HG02571 (cell line): Measurements from ENCODE around the gene CCL27.
"Not testable (repeated sequence)": the region's sequence is repeated elsewhere in the genome, so short reads cannot be mapped to it uniquely, and the experiment has no call there.

Source experiments
- ATAC-seq: cut with Tn5 transposase; IDR thresholded peaks from one replicate; pipeline ENCODE4 v1.9.1; 2021; ENCODE audit warnings: mild to moderate bottlenecking, moderate library complexity; ENCODE audit not compliant: unreplicated experiment

The CCL27 gene

GRCh38 chr9:34651876-34652601 lies 10.4 kb downstream of the CCL27 start, which contains the start of gene IL11RA:
TSS of gene IL11RA (plus strand) at chr9:34652185. CDS start at chr9:34655218, 3,033 bp downstream.
- peak; percentile 52 for ATAC-seq

- ATAC-seq, result no peak
Measured at GRCh38 chr9:34651321-34651720, 11.1 kb downstream of the CCL27 start.

- no peak for ATAC-seq
Measured at GRCh38 chr9:34650816-34651215, 11.6 kb downstream of the CCL27 start.

- ATAC-seq, result no peak
Measured at GRCh38 chr9:34648673-34649072, 13.8 kb downstream of the CCL27 start.

- ATAC-seq, result no peak
Measured at GRCh38 chr9:34647651-34648050, 14.8 kb downstream of the CCL27 start.

GRCh38 chr9:34647084-34647403 lies 15.4 kb downstream of the CCL27 start:
- ATAC-seq, result no peak

GRCh38 chr9:34646211-34647083 lies 16.0 kb downstream of the CCL27 start, which contains the start of gene GALT:
TSS of gene GALT (plus strand) at chr9:34646675. CDS start at chr9:34646705, 30 bp downstream.
- ATAC-seq, result peak; percentile 91

- no peak for ATAC-seq
Measured at GRCh38 chr9:34644766-34645314, 17.6 kb downstream of the CCL27 start.

- ATAC-seq, result no peak
Measured at GRCh38 chr9:34642679-34643078, 19.8 kb downstream of the CCL27 start.

GRCh38 chr9:34639322-34639721 lies 23.1 kb downstream of the CCL27 start:
- not testable (repeated sequence) for ATAC-seq

- no peak for ATAC-seq
Measured at GRCh38 chr9:34638138-34638445, 24.4 kb downstream of the CCL27 start.

GRCh38 chr9:34637356-34638137 lies 24.9 kb downstream of the CCL27 start, which contains the start of gene SIGMAR1:
TSS of gene SIGMAR1 (minus strand) at chr9:34637787. CDS start at chr9:34637697, 90 bp downstream.
- ATAC-seq, result peak; percentile 85

GRCh38 chr9:34636791-34637355 lies 25.6 kb downstream of the CCL27 start:
- ATAC-seq, result no peak

GRCh38 chr9:34635556-34635955 lies 26.9 kb downstream of the CCL27 start:
- ATAC-seq, result no peak

GRCh38 chr9:34634551-34635248 lies 27.8 kb downstream of the CCL27 start:
- ATAC-seq, result no peak

GRCh38 chr9:34633851-34634550 lies 28.5 kb downstream of the CCL27 start:
- no peak for ATAC-seq

GRCh38 chr9:34633166-34633565 lies 29.3 kb downstream of the CCL27 start:
- no peak for ATAC-seq

- ATAC-seq, result no peak
Measured at GRCh38 chr9:34630402-34631154, 31.9 kb downstream of the CCL27 start.

GRCh38 chr9:34629491-34629808 lies 33.0 kb downstream of the CCL27 start:
- no peak for ATAC-seq
